ENCODE measurements around the gene UBAC2. TPM values are rescaled to one million over a fixed set of nuclear protein-coding genes. Genes with fewer than 3 reads are reported as not detected.

UBAC2 gene
- total and polyA plus RNA-seq, 2 of the 4 experiments (the other 2 are of a cell fraction) = 20.8 to 36.3 TPM

- Histone ChIP-seq H3K14ac (replicated peaks; ENCODE audit: low read depth, low read length) (no peak overlapping the region), H4K20me1 (ENCODE audit: insufficient read depth, low read length) (peaks cover 59% of the 10 kb centered on the region), H4K91ac (ENCODE audit: insufficient read depth, low read depth, low read length) (no peak overlapping the region), H2AK5ac (ENCODE audit: low read depth, low read length) (no peak overlapping the region), H3K4me1 (ENCODE audit: control insufficient read depth, insufficient read depth, low read length) (peaks cover 2% of the 10 kb centered on the region; the same call in 1 of the 2 replicates), H3K18ac (ENCODE audit: low read depth, low read length) (no peak overlapping the region), H3K9ac (ENCODE audit: low read depth, low read length) (no peak overlapping the region), H3K27ac (ENCODE audit: insufficient read depth, low read length) (no peak overlapping the region), H3K9me3 (ENCODE audit: control insufficient read depth, insufficient read depth, low read length) (no peaks in the 10 kb centered on the region), H2BK5ac (ENCODE audit: low read depth, low read length, poor library complexity, severe bottlenecking) (no peak overlapping the region), H2BK15ac (ENCODE audit: low read depth, low read length) (no peak overlapping the region), H2AK9ac (replicated peaks; ENCODE audit: low read depth, low read length, poor library complexity) (no peak overlapping the region), H3K79me1 (ENCODE audit: low read depth in 1 of 2, low read length in 2 of 2) (peaks cover 31 to 67% of the 10 kb centered on the region in 2 experiments), H4K8ac (ENCODE audit: low read depth in 2 of 2, low read length in 2 of 2) (no peak overlapping the region), H3K4me3 (ENCODE audit: insufficient read depth, low read depth, low read length) (no peak overlapping the region), H3K27me3 (ENCODE audit: control insufficient read depth, insufficient read depth, low read length) (no peaks in the 10 kb centered on the region), H3K9me1 (ENCODE audit: insufficient read depth, low read length) (peaks cover 6% of the 10 kb centered on the region; the same call in 1 of the 2 replicates), H4K5ac (ENCODE audit: low read depth, low read length) (no peak overlapping the region), H3K4ac (ENCODE audit: low read depth, low read length) (no peak overlapping the region), H2BK120ac (ENCODE audit: low read depth, low read length) (no peak overlapping the region), H2BK20ac (ENCODE audit: low read depth, low read length) (no peak overlapping the region), H3K36me3 (ENCODE audit: control insufficient read depth, insufficient read depth, low read length) (peaks cover 3% of the 10 kb centered on the region; the same call in 1 of the 2 replicates), H3K23ac (ENCODE audit: low read depth, low read length) (no peak overlapping the region), H3K56ac (ENCODE audit: extremely low read depth, insufficient read depth, low read length) (no peak overlapping the region), H2AFZ (replicated peaks; ENCODE audit: low read length, poor library complexity) (no peak overlapping the region), H3K4me2 (ENCODE audit: low read depth, low read length) (no peak overlapping the region)
- DNase-seq (no peak), ATAC-seq (ENCODE audit: low read depth) (no peak)
- TF ChIP-seq MXI1 (IDR thresholded peaks at IDR 0.05; ENCODE audit: borderline replicate concordance, low read depth, low read length) (no peak), MAFK (IDR thresholded peaks at IDR 0.05; ENCODE audit: low read depth, low read length) (no peak), POLR2A (IDR thresholded peaks at IDR 0.05; ENCODE audit: low read depth, low read length) (no peak), CTCF (conservative IDR thresholded peaks at IDR 0.05; ENCODE audit: low read depth, low read length) (no peak), RAD21 (IDR thresholded peaks at IDR 0.05; ENCODE audit: low read length) (no peak), CHD1 (IDR thresholded peaks at IDR 0.05; ENCODE audit: low read depth, low read length) (no peak), SMC3 (IDR thresholded peaks at IDR 0.05; ENCODE audit: low read depth, low read length) (no peak), RFX5 (IDR thresholded peaks at IDR 0.05; ENCODE audit: low read depth, low read length) (no peak), CEBPB (IDR thresholded peaks at IDR 0.05; ENCODE audit: low read depth, low read length) (no peak), NFE2L2 (IDR thresholded peaks at IDR 0.05; ENCODE audit: low read depth, low read length) (no peak)
- TF ChIP-seq, protein P1, sequence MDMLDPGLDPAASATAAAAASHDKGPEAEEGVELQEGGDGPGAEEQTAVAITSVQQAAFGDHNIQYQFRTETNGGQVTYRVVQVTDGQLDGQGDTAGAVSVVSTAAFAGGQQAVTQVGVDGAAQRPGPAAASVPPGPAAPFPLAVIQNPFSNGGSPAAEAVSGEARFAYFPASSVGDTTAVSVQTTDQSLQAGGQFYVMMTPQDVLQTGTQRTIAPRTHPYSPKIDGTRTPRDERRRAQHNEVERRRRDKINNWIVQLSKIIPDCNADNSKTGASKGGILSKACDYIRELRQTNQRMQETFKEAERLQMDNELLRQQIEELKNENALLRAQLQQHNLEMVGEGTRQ (IDR thresholded peaks at IDR 0.05; ENCODE audit: low read depth, low read length) = no peak
- no TSS peak for BruUV-seq (replicated peaks)
- intact Hi-C loops (cut with micrococcal nuclease) = no loop called here
- CTCF ChIA-PET = interaction anchor here (1.1 kb wide), 1 partner anchor 11 kb away, joined by 3 read pairs; no protein-coding TSS in a partner anchor
- WGBS, 2 experiments (ENCODE audit: extremely low coverage in 2 of 2, insufficient read length in 1 of 2) = 96% methylated on average over 4 of the region's 7 CpGs; no CpG with 5 or more reads in 1 of the 2 experiments
- in situ Hi-C loops (cut with MboI; ENCODE audit: low sequenced_read_pairs) = no loop called here
- POLR2A ChIA-PET (ENCODE audit: unreplicated experiment) = no interaction called here
- dilution Hi-C loops (cut with HindIII; ENCODE audit: low sequenced_read_pairs, unreplicated experiment) = no loop called here
Observed at GRCh38 chr13:99207511-99207910, 6.9 kb downstream of the UBAC2 start.

Measured in IMR-90 (cell line).